ENCODE data around the gene WNT3. TPM values are rescaled to one million over a fixed set of nuclear protein-coding genes. Genes with fewer than 3 reads are reported as not detected.

The WNT3 gene
- total and polyA plus RNA-seq, 10 of the 15 experiments (the other 5 are each of a cell fraction or from before 2014, with no cell fraction given), result 0.01 to 0.03 TPM; not detected in 8

- ChIA-PET POLR2A (no interaction called here), RAD21 (ENCODE audit: unreplicated experiment) (no interaction called here), CTCF (no interaction called here), SMC1A (ENCODE audit: uncharacterized antibody, unreplicated experiment) (no interaction called here)
- DNase-seq (ENCODE audit: low read depth, low spot score) (no peak), ATAC-seq (no peak), FAIRE-seq (no peak)
- TF ChIP-seq TBL1XR1 (IDR thresholded peaks at IDR 0.05; ENCODE audit: low read depth, low read length) (no peak), KDM1A (IDR thresholded peaks at IDR 0.05; ENCODE audit: borderline replicate concordance) (no peak), FOXK2 (IDR thresholded peaks at IDR 0.05) (no peak), RELA (IDR thresholded peaks at IDR 0.05; ENCODE audit: borderline replicate concordance, partially characterized antibody) (no peak), BACH1 (IDR thresholded peaks at IDR 0.05; ENCODE audit: borderline replicate concordance) (no peak), CEBPB (IDR thresholded peaks at IDR 0.05; ENCODE audit: borderline replicate concordance in 1 of 2, low read depth in 2 of 2, low read length in 2 of 2) (no peak), PAX8 (IDR thresholded peaks at IDR 0.05) (no peak), NR2C1 (IDR thresholded peaks at IDR 0.05) (no peak), WRNIP1 (IDR thresholded peaks at IDR 0.05; ENCODE audit: borderline replicate concordance, low read depth, low read length) (no peak), NRF1 (conservative IDR thresholded peaks at IDR 0.05; ENCODE audit: low read depth, low read length) (no peak), USF2 (IDR thresholded peaks at IDR 0.05; ENCODE audit: borderline replicate concordance, low read depth, low read length) (no peak), ZBTB4 (CRISPR knock-in tag; IDR thresholded peaks at IDR 0.05) (no peak)
- TF ChIP-seq, protein P1, sequence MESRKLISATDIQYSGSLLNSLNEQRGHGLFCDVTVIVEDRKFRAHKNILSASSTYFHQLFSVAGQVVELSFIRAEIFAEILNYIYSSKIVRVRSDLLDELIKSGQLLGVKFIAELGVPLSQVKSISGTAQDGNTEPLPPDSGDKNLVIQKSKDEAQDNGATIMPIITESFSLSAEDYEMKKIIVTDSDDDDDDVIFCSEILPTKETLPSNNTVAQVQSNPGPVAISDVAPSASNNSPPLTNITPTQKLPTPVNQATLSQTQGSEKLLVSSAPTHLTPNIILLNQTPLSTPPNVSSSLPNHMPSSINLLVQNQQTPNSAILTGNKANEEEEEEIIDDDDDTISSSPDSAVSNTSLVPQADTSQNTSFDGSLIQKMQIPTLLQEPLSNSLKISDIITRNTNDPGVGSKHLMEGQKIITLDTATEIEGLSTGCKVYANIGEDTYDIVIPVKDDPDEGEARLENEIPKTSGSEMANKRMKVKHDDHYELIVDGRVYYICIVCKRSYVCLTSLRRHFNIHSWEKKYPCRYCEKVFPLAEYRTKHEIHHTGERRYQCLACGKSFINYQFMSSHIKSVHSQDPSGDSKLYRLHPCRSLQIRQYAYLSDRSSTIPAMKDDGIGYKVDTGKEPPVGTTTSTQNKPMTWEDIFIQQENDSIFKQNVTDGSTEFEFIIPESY (IDR thresholded peaks at IDR 0.05), result no peak
- TF ChIP-seq, protein P2, sequence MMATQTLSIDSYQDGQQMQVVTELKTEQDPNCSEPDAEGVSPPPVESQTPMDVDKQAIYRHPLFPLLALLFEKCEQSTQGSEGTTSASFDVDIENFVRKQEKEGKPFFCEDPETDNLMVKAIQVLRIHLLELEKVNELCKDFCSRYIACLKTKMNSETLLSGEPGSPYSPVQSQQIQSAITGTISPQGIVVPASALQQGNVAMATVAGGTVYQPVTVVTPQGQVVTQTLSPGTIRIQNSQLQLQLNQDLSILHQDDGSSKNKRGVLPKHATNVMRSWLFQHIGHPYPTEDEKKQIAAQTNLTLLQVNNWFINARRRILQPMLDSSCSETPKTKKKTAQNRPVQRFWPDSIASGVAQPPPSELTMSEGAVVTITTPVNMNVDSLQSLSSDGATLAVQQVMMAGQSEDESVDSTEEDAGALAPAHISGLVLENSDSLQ (IDR thresholded peaks at IDR 0.05), result no peak
- Histone ChIP-seq H3K9ac (ENCODE audit: control insufficient read depth, insufficient read depth, low read length) (no peak overlapping the region), H3K79me2 (ENCODE audit: control insufficient read depth, insufficient read depth, low read length) (no peaks in the 10 kb centered on the region), H3K4me1 (ENCODE audit: control insufficient read depth, insufficient read depth, low read length) (no peaks in the 10 kb centered on the region), H3K4me2 (ENCODE audit: control insufficient read depth, insufficient read depth) (no peak overlapping the region), H3K4me3 (no peak overlapping the region), H3K27ac (ENCODE audit: control insufficient read depth, insufficient read depth) (no peak overlapping the region), H4K20me1 (ENCODE audit: control insufficient read depth, insufficient read depth) (no peaks in the 10 kb centered on the region), H3K36me3 (ENCODE audit: control insufficient read depth in 2 of 2, insufficient read depth in 2 of 2, low read length in 1 of 2) (no peaks in the 10 kb centered on the region), H3K27me3 (replicated peaks in 1 of 2; ENCODE audit: control insufficient read depth in 2 of 2, insufficient read depth in 2 of 2, low read length in 1 of 2) (peaks cover 0 to 3% of the 10 kb centered on the region in 2 experiments; a peak in 3 of 4 replicates), H3K9me3 (replicated peaks; ENCODE audit: control insufficient read depth, insufficient read depth, low read length) (no peaks in the 10 kb centered on the region; the same call in 2 of the 3 replicates), H2AFZ (ENCODE audit: control insufficient read depth, low read depth, low read length) (no peak overlapping the region)
- no TSS peak for BruUV-seq (replicated peaks)
- in situ Hi-C loops (cut with MboI), result loop anchor here (10.0 kb wide), 2 partner anchors 65 to 105 kb away; partner anchors contain the start of gene WNT9B
- 25% methylated on average over 7 of the region's 8 CpGs for WGBS (ENCODE audit: insufficient coverage, insufficient replicate concordance, low lambda C conversion rate, missing lambda C conversion rate)
- intact Hi-C loops (cut with micrococcal nuclease; ENCODE audit: unreplicated experiment), result no loop called here
Observed at GRCh38 chr17:46789610-46790009, 28.9 kb downstream of the WNT3 start.

Data from GM12878 (cell line).